ENCODE measurements around the gene PPP1R18.
"Not testable (repeated sequence)": the region's sequence is repeated elsewhere in the genome, so short reads cannot be mapped to it uniquely, and the experiment has no call there.

PPP1R18 gene

GRCh38 chr6:30722280-30723112 is 36.1 kb upstream of the PPP1R18 start:
- Histone ChIP-seq H3K9me3 (no peaks in the 10 kb centered on the region), H3K4me1 (peaks cover 0 to 64% (median 32%) of the 10 kb centered on the region in 4 donors), H3K4me3 (peak overlapping the region; percentile 74 to 88), H3K36me3 (peaks cover 27 to 47% (median 32%) of the 10 kb centered on the region in 3 donors), H3K27me3 (no peaks in the 10 kb centered on the region), H3K27ac (peak overlapping the region; percentile 78 to 88)
- peak; percentile 97 to 99 for TF ChIP-seq CTCF (IDR thresholded peaks at IDR 0.05)
- intact Hi-C loops (cut with DNase I; ENCODE audit: low total_unique reads): loop anchor here (1.0 to 5.0 kb wide), 2 partner anchors 43 to 105 kb away; partner anchors contain the start of genes MRPS18B and PPP1R10
- peak; percentile 72 to 89 for DNase-seq

- intact Hi-C loops (cut with DNase I; ENCODE audit: low total_unique reads): loop anchor here (1.0 to 5.0 kb wide), 2 partner anchors 43 to 105 kb away; partner anchors contain the start of genes MRPS18B and PPP1R10
- H3K9me3 ChIP-seq, H3K27me3 ChIP-seq: not testable (repeated sequence)
- Histone ChIP-seq H3K36me3 (peaks cover 22 to 42% (median 27%) of the 10 kb centered on the region in 3 donors), H3K4me3 (peak overlapping the region; percentile 74 to 88), H3K27ac (peak overlapping the region; percentile 78 to 88), H3K4me1 (peaks cover 0 to 61% (median 32%) of the 10 kb centered on the region in 4 donors)
- DNase-seq: peak in 1 of 2 donors; percentile 80
Measured at GRCh38 chr6:30722025-30722279, 35.5 kb upstream of the PPP1R18 start.

- intact Hi-C loops (cut with DNase I; ENCODE audit: low total_unique reads): loop anchor here (1.0 to 5.0 kb wide), 2 partner anchors 42 to 104 kb away; partner anchors contain the start of genes MRPS18B and PPP1R10
- Histone ChIP-seq H3K4me1 (peaks cover 0 to 66% (median 35%) of the 10 kb centered on the region in 4 donors), H3K27ac (peak overlapping the region; percentile 78 to 88), H3K4me3 (peak overlapping the region; percentile 74 to 88), H3K36me3 (peaks cover 22 to 36% (median 26%) of the 10 kb centered on the region in 3 donors), H3K9me3 (no peaks in the 10 kb centered on the region), H3K27me3 (no peaks in the 10 kb centered on the region)
- DNase-seq: peak; percentile 85 to 94
- peak; percentile 39 to 40 for TF ChIP-seq CTCF (IDR thresholded peaks at IDR 0.05)
Measured at GRCh38 chr6:30721198-30722024, 35.0 kb upstream of the PPP1R18 start.

- intact Hi-C loops (cut with DNase I; ENCODE audit: low total_unique reads): loop anchor here (5.0 kb wide), 1 partner anchor 103 kb away; the partner anchor contains the start of genes MRPS18B and PPP1R10
- Histone ChIP-seq H3K27ac (peak overlapping the region; percentile 78 to 88), H3K4me1 (peaks cover 0 to 63% (median 32%) of the 10 kb centered on the region in 4 donors), H3K4me3 (peak overlapping the region; percentile 74 to 88), H3K9me3 (no peaks in the 10 kb centered on the region), H3K36me3 (peaks cover 22 to 30% (median 26%) of the 10 kb centered on the region in 3 donors), H3K27me3 (no peaks in the 10 kb centered on the region)
- peak; percentile 77 to 89 for DNase-seq
- TF ChIP-seq CTCF (IDR thresholded peaks at IDR 0.05): no peak
Measured at GRCh38 chr6:30720738-30721197, 34.3 kb upstream of the PPP1R18 start.

- peaks cover 0 to 56% (median 31%) of the 10 kb centered on the region in 4 donors for H3K4me1 ChIP-seq
Measured at GRCh38 chr6:30719791-30720737, 33.6 kb upstream of the PPP1R18 start, which contains the start of gene TUBB. Gene TUBB (plus strand): TSS chr6:30720352. CDS start chr6:30720507, 155 bp downstream.

More at GRCh38 chr6:30719791-30720737, 33.6 kb upstream of the PPP1R18 start, which contains the start of gene TUBB:
- peaks cover 22 to 27% (median 23%) of the 10 kb centered on the region in 3 donors for H3K36me3 ChIP-seq
- peak; percentile 97 to 99 for DNase-seq
- H3K27ac ChIP-seq: peak within 1 kb of the TSS; percentile 78 to 88
- intact Hi-C loops (cut with DNase I; ENCODE audit: low total_unique reads): loop anchor here (5.0 kb wide), 1 partner anchor 103 kb away; the partner anchor contains the start of genes MRPS18B and PPP1R10
- peak in 1 of 2 experiments; percentile 31 for TF ChIP-seq CTCF (IDR thresholded peaks at IDR 0.05)
- H3K4me3 ChIP-seq: peak within 1 kb of the TSS; percentile 74 to 88
- no peaks in the 10 kb centered on the region for H3K27me3 ChIP-seq
- H3K9me3 ChIP-seq: no peaks in the 10 kb centered on the region

All from tibial artery (tissue), 4 donors.